ACHN (cell line): ENCODE data around the gene CBY1.
"Not testable (repeated sequence)": the region's sequence is repeated elsewhere in the genome, so short reads cannot be mapped to it uniquely, and the experiment has no call there.

Experiments
- DNase-seq: peaks from one replicate; pipeline ENCODE4 v3.0.0-alpha.2; 2015
- in situ Hi-C: cut with HindIII; loops from 2 replicates; pipeline ENCODE4 v1.10.0; 2017; ENCODE audit warnings: low sequenced_read_pairs, low pct_ligation_motif_present, low pct_unique_long_range_greater_than_20kb

The CBY1 gene

DNA sequence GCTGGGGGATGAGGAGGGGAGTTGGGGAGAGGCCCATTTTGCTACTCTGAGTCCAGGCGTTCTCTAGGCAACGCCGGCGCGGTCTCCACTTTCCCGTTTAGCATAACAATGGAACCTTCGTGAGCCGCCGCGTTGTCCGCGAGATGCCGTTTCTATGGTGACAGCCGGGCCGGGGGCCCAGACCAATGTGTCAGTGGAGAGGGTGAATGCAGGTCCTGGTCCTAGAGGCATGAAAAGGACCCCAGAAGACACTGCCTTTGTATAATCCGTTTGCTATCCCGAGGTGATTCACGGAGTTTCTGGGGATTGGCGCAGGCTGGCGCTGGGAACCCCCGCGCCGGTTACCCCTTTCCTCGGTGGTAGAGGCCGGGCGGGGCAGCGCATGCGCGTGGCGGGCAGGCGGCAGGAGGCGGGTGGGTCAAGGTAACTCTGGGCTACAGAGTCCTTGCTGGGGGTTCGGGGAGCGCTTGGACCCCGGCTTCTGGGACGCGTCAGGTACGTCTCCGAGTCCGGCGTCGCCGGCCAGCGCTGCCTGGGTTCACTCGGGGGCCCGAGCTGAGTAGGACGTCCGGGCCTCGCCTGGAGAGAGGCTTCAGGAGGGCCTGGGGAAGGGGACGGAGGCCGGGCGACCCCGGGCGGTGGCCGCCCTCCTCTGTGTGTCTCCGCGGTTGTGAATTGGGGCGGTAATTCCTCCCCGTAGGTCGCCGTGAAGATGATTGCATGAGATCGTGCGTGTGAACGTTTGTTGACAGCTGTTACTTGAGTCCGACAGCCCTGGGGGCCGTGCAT is at the start of gene CBY1, which contains the start of gene FAM227A:
Gene CBY1 (plus strand): TSS at position 383 of the 789 bp plus-strand sequence. CDS start 11,417 bp downstream, outside the sequence.
Gene FAM227A (minus strand): TSS at position 137 of the 789 bp plus-strand sequence. CDS start 6,224 bp downstream, outside the sequence.
- peak; percentile 85 for DNase-seq

DNA sequence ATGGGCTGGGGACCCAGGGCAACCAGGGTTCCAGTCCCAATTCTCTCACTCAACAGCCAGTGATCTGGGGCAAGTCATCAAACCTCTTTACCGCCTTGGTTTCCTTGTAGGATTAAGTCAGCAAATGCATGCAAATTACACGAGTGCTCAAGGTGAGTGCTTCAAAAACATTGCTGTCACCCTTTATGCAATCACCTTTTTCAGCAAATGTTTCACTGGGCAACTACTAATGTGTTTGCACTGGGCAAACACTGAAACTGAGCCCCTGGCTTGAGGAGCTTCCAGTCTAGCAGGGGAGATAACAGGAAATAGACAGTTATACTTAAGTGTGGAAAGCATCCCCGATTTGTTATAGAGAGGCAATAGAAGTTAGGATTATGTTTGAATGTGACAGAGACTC is 48.8 kb upstream of the CBY1 start:
- in situ Hi-C loops = no loop called here
- DNase-seq = no peak

More for the DNA sequence above, at the start of gene CBY1, which contains the start of gene FAM227A:
- in situ Hi-C loops = no loop called here

DNA sequence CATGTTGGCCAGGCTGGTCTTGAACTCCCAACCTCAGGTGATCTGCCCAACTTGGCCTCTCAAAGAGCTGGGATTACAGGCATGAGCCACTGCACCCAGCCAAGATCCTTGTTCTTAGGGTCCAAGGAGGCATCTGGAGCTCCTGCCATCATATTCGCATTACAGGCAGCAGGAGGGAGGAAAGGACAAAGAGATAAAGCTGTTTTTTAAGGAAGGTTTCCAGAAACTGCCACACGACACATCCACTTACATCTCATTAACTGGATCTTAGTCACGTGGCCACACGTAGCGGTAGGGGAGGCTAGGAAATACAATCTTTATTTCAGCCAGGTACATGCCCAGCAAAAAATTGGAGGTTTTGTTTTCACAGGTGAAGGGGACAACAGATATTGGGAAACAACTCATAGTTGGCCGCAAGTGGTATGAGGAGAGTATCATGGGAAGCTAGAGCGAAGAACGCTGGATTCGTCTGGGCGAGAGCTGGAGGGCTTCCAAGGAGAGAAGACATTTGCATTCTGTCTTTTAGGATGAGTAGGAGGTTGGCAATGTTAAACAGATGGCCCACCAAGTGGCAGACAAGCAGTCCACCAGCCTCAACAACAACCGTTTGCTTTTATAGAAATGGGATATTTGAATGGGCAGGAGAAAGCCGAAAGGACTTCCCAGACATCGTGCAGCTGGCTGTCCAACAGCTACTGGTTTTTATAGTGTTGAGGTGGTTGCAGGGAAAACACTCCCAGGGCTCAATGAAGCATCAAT is 47.3 kb upstream of the CBY1 start:
- in situ Hi-C loops = no loop called here
- DNase-seq = no peak

DNA sequence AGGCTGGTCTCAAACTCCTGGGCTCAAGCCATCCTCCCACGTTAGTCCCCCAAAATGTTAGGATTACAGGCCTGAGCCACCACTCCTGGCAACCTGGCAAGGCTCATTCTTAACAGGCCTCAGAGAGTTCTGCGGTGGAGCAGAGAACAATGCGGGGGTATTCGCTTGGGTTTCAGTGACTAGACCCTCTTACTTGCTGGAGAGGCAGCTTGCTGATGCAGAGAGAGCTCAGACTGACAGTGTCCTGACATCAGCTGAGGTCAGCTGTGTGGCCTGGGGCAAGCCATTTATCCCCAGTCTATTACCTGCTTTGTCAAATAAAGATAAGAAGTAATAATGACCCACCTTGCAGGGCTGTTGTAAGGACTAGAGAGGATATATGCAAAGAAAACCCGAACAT is 46.2 kb upstream of the CBY1 start:
- no peak for DNase-seq
- in situ Hi-C loops = no loop called here

DNA sequence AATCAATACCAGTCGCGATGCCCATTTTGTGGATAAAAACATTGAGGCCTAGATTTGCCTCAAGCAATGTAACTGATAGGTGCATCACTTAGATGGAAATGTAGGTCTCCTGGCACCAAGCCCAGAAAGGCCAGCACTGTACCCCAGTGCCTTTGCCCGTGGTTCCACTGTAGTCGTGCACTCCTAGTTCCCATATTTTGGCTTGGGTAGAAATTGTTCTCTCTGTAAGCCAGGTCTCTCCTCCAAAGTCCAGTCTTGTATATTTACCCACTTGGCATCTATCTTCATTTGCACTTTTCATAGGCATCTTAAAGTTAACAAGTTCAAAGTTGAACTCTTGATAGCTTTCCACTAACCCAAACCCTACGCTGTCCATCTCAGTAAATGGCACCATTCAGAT is 44.9 kb upstream of the CBY1 start:
- in situ Hi-C loops = no loop called here
- no peak for DNase-seq

DNA sequence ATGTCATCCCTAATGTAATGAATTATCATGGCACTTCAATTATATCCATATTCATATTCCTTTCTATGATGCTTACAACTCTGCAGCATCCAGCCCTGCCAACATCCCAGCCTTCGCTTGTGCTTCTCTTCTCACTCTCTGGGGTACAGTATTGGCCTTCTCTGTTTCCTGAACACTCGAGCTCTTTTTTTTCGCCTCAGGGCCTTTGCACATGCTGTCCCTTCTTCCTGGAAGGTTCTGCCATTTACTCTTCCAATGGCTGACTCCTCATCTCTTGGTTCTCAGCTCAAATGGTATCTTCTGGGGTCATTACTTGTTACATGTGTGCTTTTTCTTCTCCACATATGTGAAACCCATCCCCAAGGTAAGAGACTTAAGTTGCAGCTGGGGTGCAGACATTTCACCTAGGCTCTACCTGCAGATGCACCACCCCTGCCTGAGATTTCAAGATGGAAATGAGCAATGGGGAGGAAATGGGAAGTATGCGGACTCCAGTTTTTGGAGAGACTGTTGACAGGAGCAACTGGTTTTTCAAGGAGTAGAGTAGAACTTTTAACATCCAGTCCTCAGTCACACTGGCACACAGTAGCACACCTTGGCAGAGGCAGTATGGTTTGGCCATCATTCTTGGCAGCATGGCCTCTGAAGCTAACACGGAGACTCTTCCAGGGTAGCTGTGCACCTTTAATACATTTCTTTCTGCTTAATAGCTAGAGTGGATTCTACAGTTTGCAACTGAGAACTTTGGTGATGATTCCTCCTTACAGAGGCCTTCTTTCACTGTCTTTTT is 44.0 kb upstream of the CBY1 start:
- no peak for DNase-seq
- in situ Hi-C loops = no loop called here

DNA sequence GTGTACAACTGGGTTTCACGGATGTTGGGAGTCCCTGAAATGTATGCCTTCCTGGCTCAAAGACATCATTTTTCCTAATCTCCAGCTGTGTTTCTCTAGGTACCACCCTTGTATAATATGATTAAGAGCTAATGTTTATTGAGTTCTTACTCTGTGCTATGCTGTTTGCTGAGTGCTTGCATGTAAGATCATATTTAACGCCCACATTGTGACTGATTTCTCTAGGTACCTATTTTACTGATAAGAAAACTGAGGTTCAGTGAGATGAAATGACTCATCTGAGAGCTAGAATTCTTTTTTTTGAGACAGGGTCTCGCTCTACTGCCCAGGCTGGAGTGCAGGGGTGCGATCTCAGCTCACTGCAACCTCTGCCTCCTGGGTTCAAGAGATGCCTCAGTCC is 42.9 kb upstream of the CBY1 start:
- no peak for DNase-seq
- in situ Hi-C loops = no loop called here

DNA sequence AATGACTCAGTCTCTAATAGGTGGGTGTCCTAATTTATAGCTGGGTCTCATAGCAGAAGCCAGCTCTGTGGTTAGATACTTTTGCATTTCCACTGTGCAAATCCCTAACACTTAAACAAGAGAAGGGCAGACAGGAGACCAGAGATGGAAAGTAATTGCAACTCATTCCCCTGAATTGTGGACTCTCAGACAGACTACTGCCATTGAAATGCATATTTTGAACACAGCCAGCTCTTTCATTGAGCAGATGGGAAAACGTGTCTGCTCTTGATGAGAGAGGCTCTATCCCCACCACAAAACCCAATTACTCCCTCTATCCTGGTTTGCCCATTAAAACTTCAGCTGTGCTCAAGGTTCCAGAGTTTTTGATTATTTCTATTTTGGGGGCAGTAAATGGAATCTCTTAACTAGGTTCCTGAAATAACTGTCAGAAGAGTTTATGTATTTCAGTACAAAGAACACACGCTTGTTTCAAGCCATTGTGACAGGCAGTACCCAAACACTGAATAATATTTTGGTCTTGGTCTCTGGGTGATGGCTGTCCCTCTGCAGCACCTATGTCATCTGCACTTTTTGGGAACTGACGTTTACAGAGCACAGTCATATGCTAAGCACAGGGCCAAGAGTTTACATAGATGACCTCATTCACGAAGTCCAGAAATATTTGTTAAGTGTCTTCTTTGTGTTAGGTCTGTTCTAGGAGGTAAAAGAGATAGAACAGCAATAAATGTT is 41.9 kb upstream of the CBY1 start:
- DNase-seq = no peak
- in situ Hi-C loops = no loop called here

DNA sequence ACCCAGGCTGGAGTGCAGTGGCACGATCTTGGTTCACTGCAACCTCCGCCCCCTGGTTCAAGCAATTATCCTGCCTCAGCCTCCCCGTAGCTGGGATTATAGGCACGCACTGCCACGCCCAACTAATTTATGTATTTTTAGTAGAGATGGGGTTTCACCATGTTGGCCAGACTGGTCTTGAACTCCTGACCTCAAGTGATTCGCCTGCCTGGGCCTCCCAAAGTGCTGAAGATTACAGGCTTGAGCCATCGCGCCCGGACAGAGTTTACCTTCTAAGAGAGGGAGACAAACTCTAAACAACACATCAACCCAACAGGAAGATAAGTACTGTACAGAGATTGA is 41.4 kb upstream of the CBY1 start:
- in situ Hi-C loops, DNase-seq: not testable (repeated sequence)

DNA sequence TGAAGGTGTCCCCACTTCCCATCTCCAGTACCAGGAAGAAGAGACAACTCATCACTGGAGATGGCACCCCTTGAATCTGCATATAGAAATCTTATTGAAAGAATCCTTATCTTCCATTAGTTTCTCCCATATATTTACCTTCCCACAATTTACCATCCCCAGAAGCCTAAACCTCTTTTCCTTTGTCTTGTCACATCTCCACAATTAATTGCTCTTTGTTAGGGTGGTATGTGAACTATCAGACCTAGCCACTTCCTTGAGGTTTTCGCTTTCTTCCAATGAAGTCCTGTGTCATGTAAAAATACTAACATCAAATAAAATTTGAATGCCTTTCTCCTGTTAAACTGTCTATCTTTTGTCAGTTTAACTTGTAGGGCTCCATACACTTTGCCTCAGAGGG is 38.2 kb upstream of the CBY1 start:
- in situ Hi-C loops = no loop called here
- no peak for DNase-seq

DNA sequence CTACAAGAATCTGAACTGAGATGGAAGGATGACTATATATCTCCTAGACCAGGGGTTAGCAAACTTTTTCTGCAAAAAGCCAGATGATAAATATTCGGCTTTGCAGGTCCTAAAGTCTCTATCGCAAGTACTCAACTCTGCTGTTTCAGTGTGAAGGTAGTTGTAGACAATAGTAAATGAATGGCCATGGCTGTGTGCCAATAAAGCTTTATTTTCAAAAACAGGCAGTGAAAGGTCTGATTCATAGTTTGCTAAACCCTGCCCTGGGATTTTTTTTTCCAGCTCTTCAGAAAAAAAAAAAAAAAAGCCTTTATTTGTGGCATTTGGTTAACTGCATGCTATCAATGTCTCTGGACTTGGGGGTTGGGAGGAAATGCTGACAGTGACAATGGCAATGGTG is 37.8 kb upstream of the CBY1 start:
- no peak for DNase-seq
- in situ Hi-C loops = no loop called here

DNA sequence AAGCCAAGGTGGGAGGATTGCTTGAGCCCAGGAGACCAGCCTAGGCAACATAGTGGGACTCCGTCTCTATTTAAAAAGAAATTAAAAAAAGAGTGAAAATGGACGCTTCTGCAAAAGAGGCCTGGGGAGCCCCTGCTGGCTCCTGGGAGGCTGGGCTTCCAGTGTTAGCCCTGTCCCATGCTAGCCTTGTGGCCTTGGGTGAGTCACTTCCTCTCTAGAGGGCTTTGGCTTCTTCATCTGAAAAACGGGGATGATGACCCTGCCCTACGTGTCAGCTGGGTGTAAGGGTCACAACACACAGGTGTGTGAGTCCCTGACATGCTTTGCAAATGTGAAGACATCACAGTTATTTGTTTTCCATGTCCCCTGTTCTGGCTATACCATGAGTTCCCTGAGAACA is 33.1 kb upstream of the CBY1 start:
- peak; percentile 27 for DNase-seq
- in situ Hi-C loops = no loop called here

DNA sequence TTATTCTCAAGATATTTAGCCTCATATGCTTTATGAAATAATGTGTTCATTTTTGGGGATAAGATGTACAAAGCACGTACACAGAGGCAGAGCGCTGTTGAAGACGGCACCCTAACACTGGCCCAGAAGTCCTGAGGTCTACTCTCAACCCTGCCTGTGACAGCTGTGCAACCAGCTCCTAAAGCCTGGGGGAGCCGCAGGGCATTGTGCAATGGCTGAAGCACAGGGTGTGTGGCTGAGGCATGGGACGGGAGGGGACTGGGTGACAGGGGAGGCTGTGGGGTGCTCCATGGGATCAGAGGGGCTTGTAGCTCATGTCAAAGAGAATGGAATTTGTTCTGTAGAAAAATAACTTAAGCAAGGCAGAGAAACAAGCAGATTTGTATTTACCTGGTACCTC is 28.0 kb upstream of the CBY1 start:
- in situ Hi-C loops = no loop called here
- DNase-seq = no peak

DNA sequence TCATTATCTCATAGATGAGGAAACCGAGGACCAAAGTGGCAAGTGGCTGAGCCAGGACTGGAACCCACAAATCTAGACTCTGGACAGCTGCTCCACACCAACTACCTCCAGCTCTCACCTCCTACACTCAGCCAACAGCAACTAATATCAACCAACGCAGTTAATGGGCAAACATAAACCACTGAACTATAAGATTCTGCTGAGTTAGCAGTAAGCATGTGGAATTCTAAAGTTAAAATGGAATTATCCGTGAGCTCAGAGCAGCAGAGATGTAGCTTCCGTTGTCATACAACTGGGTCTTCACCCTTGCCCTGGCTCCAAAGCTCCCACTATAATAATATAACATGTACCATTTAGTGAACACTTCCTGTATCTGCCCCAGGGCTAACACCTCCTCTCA is 27.3 kb upstream of the CBY1 start:
- in situ Hi-C loops = no loop called here
- no peak for DNase-seq

DNA sequence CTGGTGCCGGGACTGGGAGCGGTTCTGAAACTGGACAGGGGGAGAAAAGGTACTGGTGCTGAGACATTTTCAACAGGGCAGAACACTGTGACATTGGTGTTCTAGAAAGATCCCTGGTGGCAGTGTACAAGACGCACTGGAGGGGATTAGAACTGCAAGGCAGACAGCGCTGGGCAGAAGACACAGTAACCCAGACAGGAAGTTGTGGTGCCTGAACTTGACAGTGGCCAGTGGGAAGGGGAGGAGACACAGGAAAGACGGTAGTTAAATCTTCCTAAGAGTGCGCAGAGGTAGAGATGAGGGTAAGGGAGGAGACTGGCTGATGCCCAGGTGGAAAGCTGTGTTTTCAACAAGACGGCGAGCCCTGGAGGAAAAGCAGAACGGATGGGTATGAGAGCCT is 24.7 kb upstream of the CBY1 start:
- no peak for DNase-seq
- in situ Hi-C loops = no loop called here

DNA sequence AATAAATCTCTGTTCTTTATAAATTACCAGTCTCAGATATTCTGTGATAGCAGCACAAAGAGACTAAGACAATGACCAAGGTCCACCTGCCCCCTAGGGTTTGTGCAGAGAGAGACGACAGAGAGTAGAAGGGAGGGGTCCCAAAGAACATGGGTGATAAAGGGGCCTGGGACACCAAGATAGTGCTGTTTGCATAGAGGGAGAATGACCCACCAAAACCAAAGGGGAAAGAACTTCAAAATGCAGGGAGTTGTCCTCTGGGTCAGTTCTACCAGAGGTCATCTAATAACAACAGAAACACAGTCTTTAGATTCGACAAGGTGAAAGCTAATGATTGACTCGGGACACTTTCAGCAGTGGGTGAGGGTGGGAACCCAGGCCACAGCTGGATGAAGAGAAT is 23.9 kb upstream of the CBY1 start:
- DNase-seq = no peak
- in situ Hi-C loops = no loop called here

DNA sequence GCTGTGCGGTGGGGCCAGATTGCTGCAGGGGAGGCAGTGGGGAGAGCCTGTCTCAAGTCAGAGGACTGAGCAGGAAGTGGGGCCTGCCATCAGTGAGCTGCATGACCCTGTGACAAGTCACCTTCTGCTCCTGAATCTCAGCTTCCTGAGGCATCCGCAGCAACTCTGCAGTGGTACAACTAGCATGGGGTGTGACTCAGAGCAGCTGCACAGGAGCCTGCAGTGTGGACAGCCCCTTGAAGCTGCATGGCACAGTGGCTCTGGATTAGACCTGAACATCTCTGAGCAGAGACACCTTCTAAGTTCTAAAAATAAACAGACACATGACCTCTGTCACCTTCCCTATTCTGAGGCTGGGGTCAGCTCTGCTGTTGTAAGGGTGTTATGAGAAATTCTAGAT is 18.2 kb upstream of the CBY1 start:
- no peak for DNase-seq
- in situ Hi-C loops = no loop called here

DNA sequence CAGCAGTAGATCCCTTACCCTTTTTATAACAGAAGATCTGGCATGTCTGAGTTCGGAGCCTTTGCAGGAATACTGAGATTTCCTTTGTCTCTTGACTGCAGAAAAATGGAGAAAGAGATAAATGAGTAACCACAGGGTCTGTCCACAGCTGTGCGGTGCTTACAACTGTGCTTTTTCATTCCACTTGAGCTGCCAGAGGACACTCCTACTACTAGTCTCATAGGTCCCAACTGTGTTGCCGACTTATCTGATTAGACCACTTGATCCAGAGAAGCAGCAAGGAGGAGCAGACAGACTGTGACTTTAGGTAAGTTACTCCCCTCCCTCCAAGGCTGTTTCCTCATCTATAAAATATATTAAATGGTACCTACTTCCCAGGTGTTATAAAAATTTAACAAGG is 17.7 kb upstream of the CBY1 start:
- DNase-seq = no peak
- in situ Hi-C loops = no loop called here
